Uterus (tissue), 4 donors: ENCODE data around the gene ADISSP. TPM values are rescaled to one million over a fixed set of nuclear protein-coding genes. Genes with fewer than 3 reads are reported as not detected.

Experiments
- DNase-seq, 2 donors: peaks; one replicate each; pipeline ENCODE4 v3.0.0-alpha.2; 2019 to 2020
- H3K27ac ChIP-seq, 2 donors: fragments of 200-600 bp; sonication (generic); 1 replicate in 1 of 2; 2 replicates in 1 of 2; pipeline ENCODE4 v1.5.1; 2016 to 2018
- H3K27me3 ChIP-seq, 2 donors: fragments of 200-600 bp; sonication (generic); one replicate each; pipeline ENCODE4 v1.5.1; 2018 to 2019; ENCODE audit warnings: control low read depth in 1 of 2
- H3K36me3 ChIP-seq, 2 donors: fragments of 200-600 bp; sonication (generic); one replicate each; pipeline ENCODE4 v1.5.1; 2019; ENCODE audit warnings: control low read depth in 1 of 2
- H3K4me1 ChIP-seq, 2 donors: fragments of 200-600 bp; sonication (generic); one replicate each; pipeline ENCODE4 v1.5.1; 2018 to 2019; ENCODE audit warnings: control low read depth in 1 of 2
- H3K4me3 ChIP-seq, 2 donors: fragments of 200-600 bp; sonication (generic); 1 replicate in 1 of 2; 2 replicates in 1 of 2; pipeline ENCODE4 v1.5.1; 2018 to 2019; ENCODE audit warnings: mild to moderate bottlenecking in 1 of 2
- H3K9me3 ChIP-seq, 2 donors: fragments of 200-600 bp; sonication (generic); one replicate each; pipeline ENCODE4 v1.5.1; 2019; ENCODE audit warnings: control low read depth in 1 of 2
- CTCF ChIP-seq, 4 experiments: fragments of 200-600 bp in 2 of 4; fragments of 450-650 bp in 2 of 4; sonication (generic) in 2 of 4; IDR thresholded peaks; one replicate each; pipeline ENCODE4 v1.5.1; 2016 to 2019; ENCODE audit warnings: antibody characterized with exemption in 4 of 4, mild to moderate bottlenecking in 2 of 4, moderate library complexity in 1 of 4
- POLR2A ChIP-seq, 2 donors: fragments of 450-650 bp; IDR thresholded peaks; one replicate each; pipeline ENCODE4 v1.6.1; 2016; ENCODE audit warnings: antibody characterized with exemption in 2 of 2, mild to moderate bottlenecking in 1 of 2, moderate library complexity in 1 of 2
- intact Hi-C: fragments of 100-400 bp; cut with DNase I; formaldehyde crosslinking; loops from one replicate; pipeline ENCODE4 v1.15.1; 2023; ENCODE audit warnings: low total_unique reads
- total RNA-seq, 4 donors: library from RNA; depleted of rRNA in 3 of 4; stranded (reverse); fragments of >200 nt in 3 of 4; gene quantifications; one replicate each; pipeline versions ENCODE4 v1.1.0 to v1.2.4, GENCODE V29; 2014 to 2023
- donor health status: DM: yes; HTN: yes; CAD: no.

Gene ADISSP
- total RNA-seq, 4 donors from 2014 or later: 4.1 to 45.9 (median 34.8) TPM

- Histone ChIP-seq H3K36me3 (no peaks in the 10 kb centered on the region), H3K9me3 (no peaks in the 10 kb centered on the region), H3K27ac (no peak overlapping the region), H3K4me1 (peaks cover 0 to 10% of the 10 kb centered on the region in 2 donors), H3K27me3 (no peaks in the 10 kb centered on the region), H3K4me3 (no peak overlapping the region)
- intact Hi-C loops: no loop called here
- DNase-seq: no peak
- no peak for TF ChIP-seq POLR2A (IDR thresholded peaks at IDR 0.05)
- no peak for TF ChIP-seq CTCF (IDR thresholded peaks at IDR 0.05)
Measured at GRCh38 chr20:3775457-3776108, 8.0 kb upstream of the ADISSP start.

- H3K36me3 ChIP-seq: no peaks in the 10 kb centered on the region
- intact Hi-C loops: no loop called here
- peaks cover 0 to 4% of the 10 kb centered on the region in 2 donors for H3K4me1 ChIP-seq
- DNase-seq: no peak
- no peak overlapping the region for H3K4me3 ChIP-seq
- no peaks in the 10 kb centered on the region for H3K27me3 ChIP-seq
- H3K27ac ChIP-seq: no peak overlapping the region
- TF ChIP-seq POLR2A (IDR thresholded peaks at IDR 0.05): no peak
- no peak for TF ChIP-seq CTCF (IDR thresholded peaks at IDR 0.05)
- H3K9me3 ChIP-seq: no peaks in the 10 kb centered on the region
Measured at GRCh38 chr20:3771552-3772058, 4.1 kb upstream of the ADISSP start.

GRCh38 chr20:3768342-3769130, 983 bp upstream of the ADISSP start:
- peak; percentile 71 to 74 for DNase-seq
- intact Hi-C loops: loop anchor here (5.0 kb wide), 1 partner anchor 86 kb away; the partner anchor contains the start of gene ADAM33
- no peaks in the 10 kb centered on the region for H3K27me3 ChIP-seq
- no peaks in the 10 kb centered on the region for H3K9me3 ChIP-seq
- H3K4me3 ChIP-seq: peak overlapping the region; percentile 59 to 82
- H3K36me3 ChIP-seq: no peaks in the 10 kb centered on the region
- TF ChIP-seq CTCF (IDR thresholded peaks at IDR 0.05) (peak; percentile 34 to 67 (median 54)), POLR2A (IDR thresholded peaks at IDR 0.05) (peak in 1 of 2 donors; percentile 5)
- peak overlapping the region; percentile 86 to 92 for H3K27ac ChIP-seq
- peaks cover 0 to 11% of the 10 kb centered on the region in 2 donors for H3K4me1 ChIP-seq

- peak overlapping the region; percentile 59 to 82 for H3K4me3 ChIP-seq
- H3K4me1 ChIP-seq: peaks cover 0 to 11% of the 10 kb centered on the region in 2 donors
- no peaks in the 10 kb centered on the region for H3K27me3 ChIP-seq
- no peak for DNase-seq
- intact Hi-C loops: loop anchor here (5.0 kb wide), 1 partner anchor 85 kb away; the partner anchor contains the start of gene ADAM33
- no peaks in the 10 kb centered on the region for H3K36me3 ChIP-seq
- peak overlapping the region; percentile 52 to 65 for H3K27ac ChIP-seq
- H3K9me3 ChIP-seq: no peaks in the 10 kb centered on the region
- TF ChIP-seq CTCF (IDR thresholded peaks at IDR 0.05) (no peak), POLR2A (IDR thresholded peaks at IDR 0.05) (no peak)
Measured at GRCh38 chr20:3767110-3767426, 485 bp downstream of the ADISSP start.
